ENCODE measurements around the gene NIP7. TPM values are rescaled to one million over a fixed set of nuclear protein-coding genes. Genes with fewer than 3 reads are reported as not detected.

NIP7 gene
- total RNA-seq, 2 donors from 2014 or later: 3.3 to 8.8 TPM

DNA sequence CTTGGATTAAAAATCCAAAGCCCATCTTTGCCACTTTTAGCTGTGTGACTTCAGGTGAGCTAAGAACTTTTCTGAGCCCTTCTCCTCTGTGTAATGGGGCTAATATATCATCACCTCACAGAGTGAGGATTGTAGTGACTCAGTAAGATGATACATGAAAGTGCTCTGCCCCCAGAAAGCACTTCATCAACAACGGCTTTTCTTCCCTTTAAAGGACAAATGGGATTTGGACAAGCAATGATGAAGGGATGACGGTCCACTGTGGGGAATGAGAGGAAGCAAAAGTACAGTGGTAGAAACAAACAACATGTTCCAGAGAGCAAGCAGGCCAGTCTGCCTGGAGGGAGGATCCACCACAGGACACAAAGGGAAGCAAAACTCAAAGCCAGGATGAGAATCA, 26.3 kb downstream of the NIP7 start:
- no peak for ATAC-seq
- Histone ChIP-seq H3K36me3 (replicated peaks in 1 of 2; ENCODE audit: insufficient read depth in 1 of 2, low read depth in 2 of 2) (peaks cover 0 to 33% of the 10 kb centered on the region in 2 donors), H3K4me1 (no peaks in the 10 kb centered on the region), H3K27me3 (no peaks in the 10 kb centered on the region), H3K4me3 (no peak overlapping the region), H3K27ac (no peak overlapping the region), H3K9me3 (no peaks in the 10 kb centered on the region)
- TF ChIP-seq, protein P1, sequence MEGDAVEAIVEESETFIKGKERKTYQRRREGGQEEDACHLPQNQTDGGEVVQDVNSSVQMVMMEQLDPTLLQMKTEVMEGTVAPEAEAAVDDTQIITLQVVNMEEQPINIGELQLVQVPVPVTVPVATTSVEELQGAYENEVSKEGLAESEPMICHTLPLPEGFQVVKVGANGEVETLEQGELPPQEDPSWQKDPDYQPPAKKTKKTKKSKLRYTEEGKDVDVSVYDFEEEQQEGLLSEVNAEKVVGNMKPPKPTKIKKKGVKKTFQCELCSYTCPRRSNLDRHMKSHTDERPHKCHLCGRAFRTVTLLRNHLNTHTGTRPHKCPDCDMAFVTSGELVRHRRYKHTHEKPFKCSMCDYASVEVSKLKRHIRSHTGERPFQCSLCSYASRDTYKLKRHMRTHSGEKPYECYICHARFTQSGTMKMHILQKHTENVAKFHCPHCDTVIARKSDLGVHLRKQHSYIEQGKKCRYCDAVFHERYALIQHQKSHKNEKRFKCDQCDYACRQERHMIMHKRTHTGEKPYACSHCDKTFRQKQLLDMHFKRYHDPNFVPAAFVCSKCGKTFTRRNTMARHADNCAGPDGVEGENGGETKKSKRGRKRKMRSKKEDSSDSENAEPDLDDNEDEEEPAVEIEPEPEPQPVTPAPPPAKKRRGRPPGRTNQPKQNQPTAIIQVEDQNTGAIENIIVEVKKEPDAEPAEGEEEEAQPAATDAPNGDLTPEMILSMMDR (IDR thresholded peaks at IDR 0.05): no peak
- no peak for TF ChIP-seq POLR2A (IDR thresholded peaks at IDR 0.05)
- DNase-seq: no peak
- intact Hi-C loops (cut with DNase I): no loop called here
- WGBS, 2 donors: 72 to 93% methylated on average over 2 of the region's 2 CpGs

DNA sequence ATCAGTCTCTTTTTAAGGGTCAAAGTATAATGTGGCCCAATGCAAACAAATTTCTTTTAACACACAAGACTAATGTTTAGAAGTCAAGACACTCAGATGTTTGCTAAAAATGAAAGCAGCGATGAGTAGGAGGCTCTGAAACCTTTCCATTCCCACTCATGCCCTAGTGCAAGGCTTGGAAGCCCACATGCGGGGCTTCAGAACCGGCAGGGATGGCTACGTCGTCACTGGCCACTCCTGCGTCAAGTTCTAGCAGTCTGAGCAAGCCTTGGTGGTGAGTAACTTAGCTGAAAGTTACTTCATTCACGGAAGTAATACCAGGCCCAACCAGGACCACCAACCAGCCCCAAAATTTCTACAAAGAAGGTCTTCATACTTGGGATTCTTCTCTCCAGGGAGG, 26.9 kb downstream of the NIP7 start:
- 90 to 94% methylated on average over 7 of the region's 7 CpGs for WGBS, 2 donors
- DNase-seq (no peak), ATAC-seq (no peak)
- intact Hi-C loops (cut with DNase I): no loop called here
- H3K4me3 ChIP-seq: no peak overlapping the region
- peaks cover 0 to 33% of the 10 kb centered on the region in 2 donors for H3K36me3 ChIP-seq (replicated peaks in 1 of 2; ENCODE audit: insufficient read depth in 1 of 2, low read depth in 2 of 2)
- no peaks in the 10 kb centered on the region for H3K9me3 ChIP-seq
- TF ChIP-seq, protein P1 (IDR thresholded peaks at IDR 0.05): no peak
- TF ChIP-seq POLR2A (IDR thresholded peaks at IDR 0.05): no peak
- H3K27ac ChIP-seq: no peak overlapping the region
- H3K27me3 ChIP-seq: no peaks in the 10 kb centered on the region
- no peaks in the 10 kb centered on the region for H3K4me1 ChIP-seq

DNA sequence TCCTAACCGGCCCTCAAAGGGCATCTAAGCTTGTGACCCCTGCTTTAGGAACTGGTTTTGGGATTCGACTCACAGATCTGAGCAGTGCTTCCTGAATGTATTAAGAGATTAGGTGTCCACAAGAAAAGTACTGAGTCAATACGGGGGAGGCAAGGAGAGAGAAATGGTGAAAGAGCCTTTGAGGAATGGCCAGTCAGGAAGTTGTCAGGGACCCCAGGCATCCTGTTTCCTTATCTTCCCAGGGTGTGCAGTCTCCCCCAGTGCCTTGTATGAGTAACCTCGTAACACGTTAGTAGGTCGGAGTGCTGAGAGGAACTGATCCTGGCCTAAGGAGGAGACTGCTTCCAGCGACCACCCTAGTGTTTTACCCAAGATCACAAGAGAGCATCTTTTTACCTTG, 28.4 kb downstream of the NIP7 start:
- DNase-seq (no peak), ATAC-seq (no peak)
- Histone ChIP-seq H3K4me3 (no peak overlapping the region), H3K27ac (no peak overlapping the region), H3K36me3 (replicated peaks in 1 of 2; ENCODE audit: insufficient read depth in 1 of 2, low read depth in 2 of 2) (peaks cover 0 to 33% of the 10 kb centered on the region in 2 donors), H3K9me3 (no peaks in the 10 kb centered on the region), H3K27me3 (no peaks in the 10 kb centered on the region), H3K4me1 (no peaks in the 10 kb centered on the region)
- no peak for TF ChIP-seq POLR2A (IDR thresholded peaks at IDR 0.05)
- TF ChIP-seq, protein P1 (IDR thresholded peaks at IDR 0.05): no peak
- WGBS, 2 donors: 78 to 98% methylated on average over 7 of the region's 7 CpGs
- intact Hi-C loops (cut with DNase I): no loop called here

DNA sequence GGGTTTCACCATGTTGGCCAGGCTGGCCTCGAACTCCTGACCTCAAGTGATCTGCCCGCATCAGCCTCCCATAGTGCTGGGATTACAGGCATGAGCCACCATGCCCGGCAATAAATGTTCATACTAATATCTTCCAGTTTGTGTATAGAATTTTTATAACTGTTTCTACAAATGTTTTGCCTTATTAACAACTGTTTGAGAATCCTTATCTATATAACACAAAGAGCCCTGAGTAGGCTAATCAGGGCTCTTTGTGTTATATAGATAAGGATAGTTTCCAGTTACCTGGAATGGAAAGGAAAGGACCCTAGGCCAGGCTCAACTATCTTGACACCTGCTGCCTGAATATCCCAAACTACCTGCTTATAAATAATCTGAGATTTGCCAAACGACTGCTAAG, 29.3 kb downstream of the NIP7 start:
- intact Hi-C loops (cut with DNase I): no loop called here
- H3K27me3 ChIP-seq: no peaks in the 10 kb centered on the region
- H3K4me3 ChIP-seq: no peak overlapping the region
- WGBS, 2 donors: 74 to 80% methylated on average over 4 of the region's 4 CpGs
- DNase-seq (no peak), ATAC-seq (no peak)
- H3K4me1 ChIP-seq: no peaks in the 10 kb centered on the region
- TF ChIP-seq, protein P1 (IDR thresholded peaks at IDR 0.05): no peak
- TF ChIP-seq POLR2A (IDR thresholded peaks at IDR 0.05): no peak
- H3K36me3 ChIP-seq (replicated peaks in 1 of 2; ENCODE audit: insufficient read depth in 1 of 2, low read depth in 2 of 2): peaks cover 0 to 33% of the 10 kb centered on the region in 2 donors
- no peaks in the 10 kb centered on the region for H3K9me3 ChIP-seq
- H3K27ac ChIP-seq: no peak overlapping the region

DNA sequence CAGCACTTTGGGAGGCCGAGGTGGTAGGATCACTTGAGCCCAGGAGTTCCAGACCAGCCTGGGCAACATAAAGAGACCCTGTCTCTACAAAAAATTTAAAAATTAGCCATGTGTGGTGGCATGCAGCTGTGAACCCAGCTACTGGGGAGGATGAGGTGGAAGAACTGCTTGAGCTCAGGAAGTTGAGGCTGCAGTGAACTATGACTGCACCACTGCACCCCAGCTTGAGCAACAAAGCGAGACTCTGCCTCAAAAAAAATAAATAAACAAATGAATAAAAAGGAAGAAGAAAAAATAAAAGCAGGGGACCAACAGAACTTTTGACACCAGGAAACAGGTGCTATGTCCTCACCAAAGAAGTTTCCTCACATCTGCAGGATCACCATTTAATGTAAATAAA, 32.0 kb downstream of the NIP7 start:
- ATAC-seq: no peak
- Histone ChIP-seq H3K4me3 (no peak overlapping the region), H3K27me3 (no peaks in the 10 kb centered on the region), H3K36me3 (replicated peaks in 1 of 2; ENCODE audit: insufficient read depth in 1 of 2, low read depth in 2 of 2) (peaks cover 0 to 25% of the 10 kb centered on the region in 2 donors), H3K4me1 (no peaks in the 10 kb centered on the region), H3K27ac (no peak overlapping the region), H3K9me3 (no peaks in the 10 kb centered on the region)
- no peak for DNase-seq
- intact Hi-C loops (cut with DNase I): no loop called here
- TF ChIP-seq POLR2A (IDR thresholded peaks at IDR 0.05): no peak
- TF ChIP-seq, protein P1 (IDR thresholded peaks at IDR 0.05): no peak
- WGBS, 2 donors: 90 to 96% methylated on average over 2 of the region's 2 CpGs

All from body of pancreas (tissue), 4 donors.